ENCODE measurements around the gene ECHDC3.

The ECHDC3 gene

GRCh38 chr10:11782793-11783557 lies 40.8 kb downstream of the ECHDC3 start:
- DNase-seq, result peak; percentile 39

GRCh38 chr10:11783558-11783865 lies 41.3 kb downstream of the ECHDC3 start:
- no peak for DNase-seq

GRCh38 chr10:11787374-11787773 lies 45.2 kb downstream of the ECHDC3 start:
- DNase-seq, result no peak

- no peak for DNase-seq
These were observed 45.7 kb downstream of the ECHDC3 start for GRCh38 chr10:11787846-11788245.

GRCh38 chr10:11789306-11789705 lies 47.1 kb downstream of the ECHDC3 start:
- no peak for DNase-seq

GRCh38 chr10:11789956-11790355 lies 47.8 kb downstream of the ECHDC3 start:
- DNase-seq, result no peak

GRCh38 chr10:11793762-11794479 lies 51.7 kb downstream of the ECHDC3 start:
- DNase-seq, result peak; percentile 24

GRCh38 chr10:11794566-11794965 lies 52.4 kb downstream of the ECHDC3 start:
- no peak for DNase-seq

GRCh38 chr10:11795101-11795920 lies 53.1 kb downstream of the ECHDC3 start:
- DNase-seq, result no peak

GRCh38 chr10:11796474-11796873 lies 54.3 kb downstream of the ECHDC3 start:
- DNase-seq, result no peak

GRCh38 chr10:11797281-11797680 lies 55.1 kb downstream of the ECHDC3 start:
- DNase-seq, result no peak

GRCh38 chr10:11797847-11798633 lies 55.9 kb downstream of the ECHDC3 start:
- DNase-seq, result no peak

GRCh38 chr10:11798845-11799735 lies 56.9 kb downstream of the ECHDC3 start:
- peak; percentile 9 for DNase-seq

GRCh38 chr10:11799736-11800080 lies 57.5 kb downstream of the ECHDC3 start:
- DNase-seq, result no peak

GRCh38 chr10:11804336-11804735 lies 62.2 kb downstream of the ECHDC3 start:
- no peak for DNase-seq

GRCh38 chr10:11805792-11806191 lies 63.6 kb downstream of the ECHDC3 start:
- DNase-seq, result no peak

- no peak for DNase-seq
These were observed 64.5 kb downstream of the ECHDC3 start for GRCh38 chr10:11806706-11807105.

- no peak for DNase-seq
These were observed 66.6 kb downstream of the ECHDC3 start for GRCh38 chr10:11808808-11809207.

- peak; percentile 22 for DNase-seq
These were observed 68.2 kb downstream of the ECHDC3 start for GRCh38 chr10:11810313-11810766.

- no peak for DNase-seq
These were observed 68.8 kb downstream of the ECHDC3 start for GRCh38 chr10:11810973-11811372.

GRCh38 chr10:11813177-11813576 lies 71.0 kb downstream of the ECHDC3 start:
- no peak for DNase-seq
